ENCODE data around the gene TXK. TPM values are rescaled to one million over a fixed set of nuclear protein-coding genes. Genes with fewer than 3 reads are reported as not detected.

Gene TXK
- total RNA-seq, 1 experiment from 2014 or later: 0.70 TPM

DNA sequence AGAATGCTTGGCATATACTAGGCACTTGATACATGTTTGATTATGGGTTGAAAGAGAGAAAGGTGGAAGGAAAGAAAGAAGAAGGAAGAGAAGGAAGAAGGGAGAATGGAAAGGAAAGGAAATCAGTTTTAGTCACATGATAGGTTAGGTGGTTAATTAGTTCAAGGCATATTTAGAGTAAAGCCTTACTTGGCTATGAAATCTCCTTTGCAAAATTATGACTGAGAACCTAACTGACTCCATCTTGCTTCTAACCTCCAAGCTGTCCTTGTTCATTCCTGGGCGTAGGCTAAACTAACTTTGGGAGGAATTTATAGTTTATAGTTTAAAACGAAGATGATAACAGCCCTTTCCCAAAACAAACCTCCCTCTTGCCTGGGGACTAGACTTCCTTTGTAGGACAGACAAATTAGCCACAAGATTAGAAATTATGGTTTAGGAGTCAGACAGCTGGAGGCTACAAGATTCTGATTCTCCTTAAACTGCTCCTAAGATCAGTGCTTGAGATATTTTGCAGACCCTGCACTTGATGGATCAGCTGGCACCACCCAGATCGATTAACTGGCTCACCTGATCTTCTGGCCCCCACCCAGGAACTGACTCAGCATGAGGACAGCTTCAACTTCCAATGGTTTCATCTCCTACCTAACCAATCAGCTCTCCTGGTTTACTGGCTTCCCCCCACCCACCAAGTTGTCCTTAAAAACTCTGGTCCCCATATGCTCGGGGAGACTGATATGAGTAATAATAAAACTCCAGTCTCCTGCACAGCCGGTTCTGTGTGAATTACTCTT lies 55.0 kb downstream of the TXK start (continued):
- TF ChIP-seq, protein P1, sequence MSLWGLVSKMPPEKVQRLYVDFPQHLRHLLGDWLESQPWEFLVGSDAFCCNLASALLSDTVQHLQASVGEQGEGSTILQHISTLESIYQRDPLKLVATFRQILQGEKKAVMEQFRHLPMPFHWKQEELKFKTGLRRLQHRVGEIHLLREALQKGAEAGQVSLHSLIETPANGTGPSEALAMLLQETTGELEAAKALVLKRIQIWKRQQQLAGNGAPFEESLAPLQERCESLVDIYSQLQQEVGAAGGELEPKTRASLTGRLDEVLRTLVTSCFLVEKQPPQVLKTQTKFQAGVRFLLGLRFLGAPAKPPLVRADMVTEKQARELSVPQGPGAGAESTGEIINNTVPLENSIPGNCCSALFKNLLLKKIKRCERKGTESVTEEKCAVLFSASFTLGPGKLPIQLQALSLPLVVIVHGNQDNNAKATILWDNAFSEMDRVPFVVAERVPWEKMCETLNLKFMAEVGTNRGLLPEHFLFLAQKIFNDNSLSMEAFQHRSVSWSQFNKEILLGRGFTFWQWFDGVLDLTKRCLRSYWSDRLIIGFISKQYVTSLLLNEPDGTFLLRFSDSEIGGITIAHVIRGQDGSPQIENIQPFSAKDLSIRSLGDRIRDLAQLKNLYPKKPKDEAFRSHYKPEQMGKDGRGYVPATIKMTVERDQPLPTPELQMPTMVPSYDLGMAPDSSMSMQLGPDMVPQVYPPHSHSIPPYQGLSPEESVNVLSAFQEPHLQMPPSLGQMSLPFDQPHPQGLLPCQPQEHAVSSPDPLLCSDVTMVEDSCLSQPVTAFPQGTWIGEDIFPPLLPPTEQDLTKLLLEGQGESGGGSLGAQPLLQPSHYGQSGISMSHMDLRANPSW (CRISPR knock-in tag; conservative IDR thresholded peaks at IDR 0.05; ENCODE audit: low read depth): no peak

DNA sequence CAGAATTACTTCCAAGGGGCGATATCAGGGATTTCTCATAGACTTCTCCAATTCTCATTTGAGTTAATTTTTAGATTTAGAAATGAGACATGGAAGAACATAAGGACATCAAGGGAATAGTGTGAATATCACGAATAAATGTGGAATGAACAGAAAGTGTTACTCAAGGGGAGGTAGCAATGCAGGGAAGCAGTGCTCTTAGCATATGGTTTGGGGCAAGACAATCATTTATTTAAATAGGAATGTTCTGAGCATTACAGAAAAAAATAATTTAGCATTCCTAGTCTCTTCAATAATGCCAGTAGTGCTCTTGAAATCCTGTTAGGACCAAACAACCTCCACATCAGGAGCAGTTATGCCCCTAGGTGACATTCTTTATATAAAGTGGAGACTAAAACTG lies 55.6 kb downstream of the TXK start:
- Mint-ChIP-seq H3K27me3 (ENCODE audit: low read depth) (no peaks in the 10 kb centered on the region), H3K4me1 (peaks cover 3% of the 10 kb centered on the region; the same call in 1 of the 2 replicates), H3K27ac (no peak overlapping the region), H3K4me3 (no peak overlapping the region), H3K9me3 (no peaks in the 10 kb centered on the region), H3K36me3 (no peaks in the 10 kb centered on the region)
- ChIA-PET CTCF (no interaction called here), POLR2A (no interaction called here)
- ATAC-seq: no peak
- DNase-seq (ENCODE audit: low spot score): no peak
- TF ChIP-seq, protein P2, sequence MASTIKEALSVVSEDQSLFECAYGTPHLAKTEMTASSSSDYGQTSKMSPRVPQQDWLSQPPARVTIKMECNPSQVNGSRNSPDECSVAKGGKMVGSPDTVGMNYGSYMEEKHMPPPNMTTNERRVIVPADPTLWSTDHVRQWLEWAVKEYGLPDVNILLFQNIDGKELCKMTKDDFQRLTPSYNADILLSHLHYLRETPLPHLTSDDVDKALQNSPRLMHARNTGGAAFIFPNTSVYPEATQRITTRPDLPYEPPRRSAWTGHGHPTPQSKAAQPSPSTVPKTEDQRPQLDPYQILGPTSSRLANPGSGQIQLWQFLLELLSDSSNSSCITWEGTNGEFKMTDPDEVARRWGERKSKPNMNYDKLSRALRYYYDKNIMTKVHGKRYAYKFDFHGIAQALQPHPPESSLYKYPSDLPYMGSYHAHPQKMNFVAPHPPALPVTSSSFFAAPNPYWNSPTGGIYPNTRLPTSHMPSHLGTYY (CRISPR knock-in tag; IDR thresholded peaks at IDR 0.05): no peak
- TF ChIP-seq OVOL2 (CRISPR knock-in tag; IDR thresholded peaks at IDR 0.05; ENCODE audit: borderline replicate concordance): no peak
- TF ChIP-seq, protein P3, sequence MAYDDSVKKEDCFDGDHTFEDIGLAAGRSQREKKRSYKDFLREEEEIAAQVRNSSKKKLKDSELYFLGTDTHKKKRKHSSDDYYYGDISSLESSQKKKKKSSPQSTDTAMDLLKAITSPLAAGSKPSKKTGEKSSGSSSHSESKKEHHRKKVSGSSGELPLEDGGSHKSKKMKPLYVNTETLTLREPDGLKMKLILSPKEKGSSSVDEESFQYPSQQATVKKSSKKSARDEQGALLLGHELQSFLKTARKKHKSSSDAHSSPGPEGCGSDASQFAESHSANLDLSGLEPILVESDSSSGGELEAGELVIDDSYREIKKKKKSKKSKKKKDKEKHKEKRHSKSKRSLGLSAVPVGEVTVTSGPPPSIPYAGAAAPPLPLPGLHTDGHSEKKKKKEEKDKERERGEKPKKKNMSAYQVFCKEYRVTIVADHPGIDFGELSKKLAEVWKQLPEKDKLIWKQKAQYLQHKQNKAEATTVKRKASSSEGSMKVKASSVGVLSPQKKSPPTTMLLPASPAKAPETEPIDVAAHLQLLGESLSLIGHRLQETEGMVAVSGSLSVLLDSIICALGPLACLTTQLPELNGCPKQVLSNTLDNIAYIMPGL (CRISPR knock-in tag; IDR thresholded peaks at IDR 0.05): no peak
- TF ChIP-seq TEAD1 (CRISPR knock-in tag; IDR thresholded peaks at IDR 0.05): no peak
- TF ChIP-seq, protein P4, sequence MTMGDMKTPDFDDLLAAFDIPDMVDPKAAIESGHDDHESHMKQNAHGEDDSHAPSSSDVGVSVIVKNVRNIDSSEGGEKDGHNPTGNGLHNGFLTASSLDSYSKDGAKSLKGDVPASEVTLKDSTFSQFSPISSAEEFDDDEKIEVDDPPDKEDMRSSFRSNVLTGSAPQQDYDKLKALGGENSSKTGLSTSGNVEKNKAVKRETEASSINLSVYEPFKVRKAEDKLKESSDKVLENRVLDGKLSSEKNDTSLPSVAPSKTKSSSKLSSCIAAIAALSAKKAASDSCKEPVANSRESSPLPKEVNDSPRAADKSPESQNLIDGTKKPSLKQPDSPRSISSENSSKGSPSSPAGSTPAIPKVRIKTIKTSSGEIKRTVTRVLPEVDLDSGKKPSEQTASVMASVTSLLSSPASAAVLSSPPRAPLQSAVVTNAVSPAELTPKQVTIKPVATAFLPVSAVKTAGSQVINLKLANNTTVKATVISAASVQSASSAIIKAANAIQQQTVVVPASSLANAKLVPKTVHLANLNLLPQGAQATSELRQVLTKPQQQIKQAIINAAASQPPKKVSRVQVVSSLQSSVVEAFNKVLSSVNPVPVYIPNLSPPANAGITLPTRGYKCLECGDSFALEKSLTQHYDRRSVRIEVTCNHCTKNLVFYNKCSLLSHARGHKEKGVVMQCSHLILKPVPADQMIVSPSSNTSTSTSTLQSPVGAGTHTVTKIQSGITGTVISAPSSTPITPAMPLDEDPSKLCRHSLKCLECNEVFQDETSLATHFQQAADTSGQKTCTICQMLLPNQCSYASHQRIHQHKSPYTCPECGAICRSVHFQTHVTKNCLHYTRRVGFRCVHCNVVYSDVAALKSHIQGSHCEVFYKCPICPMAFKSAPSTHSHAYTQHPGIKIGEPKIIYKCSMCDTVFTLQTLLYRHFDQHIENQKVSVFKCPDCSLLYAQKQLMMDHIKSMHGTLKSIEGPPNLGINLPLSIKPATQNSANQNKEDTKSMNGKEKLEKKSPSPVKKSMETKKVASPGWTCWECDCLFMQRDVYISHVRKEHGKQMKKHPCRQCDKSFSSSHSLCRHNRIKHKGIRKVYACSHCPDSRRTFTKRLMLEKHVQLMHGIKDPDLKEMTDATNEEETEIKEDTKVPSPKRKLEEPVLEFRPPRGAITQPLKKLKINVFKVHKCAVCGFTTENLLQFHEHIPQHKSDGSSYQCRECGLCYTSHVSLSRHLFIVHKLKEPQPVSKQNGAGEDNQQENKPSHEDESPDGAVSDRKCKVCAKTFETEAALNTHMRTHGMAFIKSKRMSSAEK (CRISPR knock-in tag; IDR thresholded peaks at IDR 0.05; ENCODE audit: borderline replicate concordance): no peak
- no peak for TF ChIP-seq ZNF416 (CRISPR knock-in tag; IDR thresholded peaks at IDR 0.05)
- TF ChIP-seq, protein P5, sequence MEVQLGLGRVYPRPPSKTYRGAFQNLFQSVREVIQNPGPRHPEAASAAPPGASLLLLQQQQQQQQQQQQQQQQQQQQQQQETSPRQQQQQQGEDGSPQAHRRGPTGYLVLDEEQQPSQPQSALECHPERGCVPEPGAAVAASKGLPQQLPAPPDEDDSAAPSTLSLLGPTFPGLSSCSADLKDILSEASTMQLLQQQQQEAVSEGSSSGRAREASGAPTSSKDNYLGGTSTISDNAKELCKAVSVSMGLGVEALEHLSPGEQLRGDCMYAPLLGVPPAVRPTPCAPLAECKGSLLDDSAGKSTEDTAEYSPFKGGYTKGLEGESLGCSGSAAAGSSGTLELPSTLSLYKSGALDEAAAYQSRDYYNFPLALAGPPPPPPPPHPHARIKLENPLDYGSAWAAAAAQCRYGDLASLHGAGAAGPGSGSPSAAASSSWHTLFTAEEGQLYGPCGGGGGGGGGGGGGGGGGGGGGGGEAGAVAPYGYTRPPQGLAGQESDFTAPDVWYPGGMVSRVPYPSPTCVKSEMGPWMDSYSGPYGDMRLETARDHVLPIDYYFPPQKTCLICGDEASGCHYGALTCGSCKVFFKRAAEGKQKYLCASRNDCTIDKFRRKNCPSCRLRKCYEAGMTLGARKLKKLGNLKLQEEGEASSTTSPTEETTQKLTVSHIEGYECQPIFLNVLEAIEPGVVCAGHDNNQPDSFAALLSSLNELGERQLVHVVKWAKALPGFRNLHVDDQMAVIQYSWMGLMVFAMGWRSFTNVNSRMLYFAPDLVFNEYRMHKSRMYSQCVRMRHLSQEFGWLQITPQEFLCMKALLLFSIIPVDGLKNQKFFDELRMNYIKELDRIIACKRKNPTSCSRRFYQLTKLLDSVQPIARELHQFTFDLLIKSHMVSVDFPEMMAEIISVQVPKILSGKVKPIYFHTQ (CRISPR knock-in tag; IDR thresholded peaks at IDR 0.05): no peak

DNA sequence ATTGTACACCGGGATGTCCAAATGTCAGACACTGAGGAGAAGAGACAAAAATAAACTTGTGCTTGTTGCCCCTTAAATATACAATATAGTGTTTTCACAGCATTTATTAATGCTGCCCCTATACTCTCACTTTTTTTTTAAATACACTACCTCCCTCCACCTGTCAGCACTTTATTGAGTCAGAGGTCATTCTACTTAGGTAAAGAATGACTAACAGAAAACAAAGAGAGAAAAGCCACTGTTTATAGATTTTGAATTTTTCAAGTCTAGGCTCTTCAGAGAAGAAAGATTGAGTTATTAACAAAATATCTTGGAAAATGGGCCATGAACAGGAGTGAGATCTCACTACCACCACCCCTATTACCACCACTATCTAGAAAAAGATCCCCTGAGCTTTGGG lies 59.4 kb downstream of the TXK start:
- no peak for ATAC-seq
- no peaks in the 10 kb centered on the region for H3K27me3 Mint-ChIP-seq (ENCODE audit: low read depth)
- ChIA-PET POLR2A (no interaction called here), CTCF (no interaction called here)
- H3K27ac Mint-ChIP-seq: no peak overlapping the region
- DNase-seq (ENCODE audit: low spot score): no peak
- H3K9me3 Mint-ChIP-seq: no peaks in the 10 kb centered on the region
- H3K4me3 Mint-ChIP-seq: no peak overlapping the region
- H3K4me1 Mint-ChIP-seq: no peaks in the 10 kb centered on the region
- H3K36me3 Mint-ChIP-seq: no peaks in the 10 kb centered on the region
- no peak for TF ChIP-seq RORB (CRISPR knock-in tag; IDR thresholded peaks at IDR 0.05)
- TF ChIP-seq, protein P6, sequence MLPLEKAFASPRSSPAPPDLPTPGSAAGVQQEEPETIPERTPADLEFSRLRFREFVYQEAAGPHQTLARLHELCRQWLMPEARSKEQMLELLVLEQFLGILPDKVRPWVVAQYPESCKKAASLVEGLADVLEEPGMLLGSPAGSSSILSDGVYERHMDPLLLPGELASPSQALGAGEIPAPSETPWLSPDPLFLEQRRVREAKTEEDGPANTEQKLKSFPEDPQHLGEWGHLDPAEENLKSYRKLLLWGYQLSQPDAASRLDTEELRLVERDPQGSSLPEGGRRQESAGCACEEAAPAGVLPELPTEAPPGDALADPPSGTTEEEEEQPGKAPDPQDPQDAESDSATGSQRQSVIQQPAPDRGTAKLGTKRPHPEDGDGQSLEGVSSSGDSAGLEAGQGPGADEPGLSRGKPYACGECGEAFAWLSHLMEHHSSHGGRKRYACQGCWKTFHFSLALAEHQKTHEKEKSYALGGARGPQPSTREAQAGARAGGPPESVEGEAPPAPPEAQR (CRISPR knock-in tag; IDR thresholded peaks at IDR 0.05): no peak
- TF ChIP-seq, protein P7, sequence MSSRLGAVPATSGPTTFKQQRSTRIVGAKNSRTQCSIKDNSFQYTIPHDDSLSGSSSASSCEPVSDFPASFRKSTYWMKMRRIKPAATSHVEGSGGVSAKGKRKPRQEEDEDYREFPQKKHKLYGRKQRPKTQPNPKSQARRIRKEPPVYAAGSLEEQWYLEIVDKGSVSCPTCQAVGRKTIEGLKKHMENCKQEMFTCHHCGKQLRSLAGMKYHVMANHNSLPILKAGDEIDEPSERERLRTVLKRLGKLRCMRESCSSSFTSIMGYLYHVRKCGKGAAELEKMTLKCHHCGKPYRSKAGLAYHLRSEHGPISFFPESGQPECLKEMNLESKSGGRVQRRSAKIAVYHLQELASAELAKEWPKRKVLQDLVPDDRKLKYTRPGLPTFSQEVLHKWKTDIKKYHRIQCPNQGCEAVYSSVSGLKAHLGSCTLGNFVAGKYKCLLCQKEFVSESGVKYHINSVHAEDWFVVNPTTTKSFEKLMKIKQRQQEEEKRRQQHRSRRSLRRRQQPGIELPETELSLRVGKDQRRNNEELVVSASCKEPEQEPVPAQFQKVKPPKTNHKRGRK (CRISPR knock-in tag; IDR thresholded peaks at IDR 0.05; ENCODE audit: borderline replicate concordance): no peak
